GM12892 (cell line): Measurements from ENCODE around the gene DEFB132.

ENCODE experiments used
- POLR2A ChIP-seq: IDR thresholded peaks from 2 replicates; pipeline ENCODE4 v1.6.1; 2011; ENCODE audit warnings: low read depth, low read length, control low read depth
- TAF1 ChIP-seq: IDR thresholded peaks from 2 replicates; pipeline ENCODE4 v1.6.1; 2011; ENCODE audit warnings: low read depth, mild to moderate bottlenecking, control low read depth, low read length, borderline replicate concordance

GRCh38 chr20:266596-267562 lies 9.4 kb downstream of the DEFB132 start:
- peak; percentile 47; the same call in 1 of the 2 replicates for TF ChIP-seq POLR2A
- TF ChIP-seq TAF1: no peak
